Measurements from ENCODE around the gene KIAA0319L.

KIAA0319L gene

GRCh38 chr1:35561972-35562680 lies 4.9 kb upstream of the KIAA0319L start:
- TF ChIP-seq POLR2A (IDR thresholded peaks at IDR 0.05; ENCODE audit: low read length) (no peak), GATA1 (IDR thresholded peaks at IDR 0.05; ENCODE audit: low read depth, low read length) (no peak)
- no peak for DNase-seq

GRCh38 chr1:35561297-35561971 lies 4.2 kb upstream of the KIAA0319L start:
- no peak for DNase-seq
- TF ChIP-seq POLR2A (IDR thresholded peaks at IDR 0.05; ENCODE audit: low read length) (no peak), GATA1 (IDR thresholded peaks at IDR 0.05; ENCODE audit: low read depth, low read length) (no peak)

- no peak for TF ChIP-seq GATA1 (IDR thresholded peaks at IDR 0.05; ENCODE audit: low read depth, low read length)
- TF ChIP-seq POLR2A (IDR thresholded peaks at IDR 0.05; ENCODE audit: low read length), result no peak
- DNase-seq, result no peak
Observed at GRCh38 chr1:35560256-35561225, 3.3 kb upstream of the KIAA0319L start.

- TF ChIP-seq GATA1 (IDR thresholded peaks at IDR 0.05; ENCODE audit: low read depth, low read length) (no peak), POLR2A (IDR thresholded peaks at IDR 0.05; ENCODE audit: low read length) (no peak)
- DNase-seq, result peak; percentile 30 to 32
Observed at GRCh38 chr1:35559317-35559944, 2.2 kb upstream of the KIAA0319L start.

GRCh38 chr1:35558374-35559316 lies 1.4 kb upstream of the KIAA0319L start:
- DNase-seq, result peak; percentile 27 to 58
- TF ChIP-seq POLR2A (IDR thresholded peaks at IDR 0.05; ENCODE audit: low read length), result no peak
- no peak for TF ChIP-seq GATA1 (IDR thresholded peaks at IDR 0.05; ENCODE audit: low read depth, low read length)

GRCh38 chr1:35557611-35558373 lies 589 bp upstream of the KIAA0319L start, which contains the start of gene NCDN:
TSS of gene NCDN (plus strand) at chr1:35557799. CDS start at chr1:35558191, 392 bp downstream.
- peak; percentile 97 to 98 for DNase-seq
- TF ChIP-seq GATA1 (IDR thresholded peaks at IDR 0.05; ENCODE audit: low read depth, low read length) (no peak), POLR2A (IDR thresholded peaks at IDR 0.05; ENCODE audit: low read length) (peak; percentile 60)

- peak; percentile 46 to 53 for DNase-seq
- TF ChIP-seq GATA1 (IDR thresholded peaks at IDR 0.05; ENCODE audit: low read depth, low read length) (no peak), POLR2A (IDR thresholded peaks at IDR 0.05; ENCODE audit: low read length) (no peak)
Observed at GRCh38 chr1:35556484-35557117, 602 bp downstream of the KIAA0319L start.

- TF ChIP-seq GATA1 (IDR thresholded peaks at IDR 0.05; ENCODE audit: low read depth, low read length) (no peak), POLR2A (IDR thresholded peaks at IDR 0.05; ENCODE audit: low read length) (no peak)
- DNase-seq, result peak in 1 of 2 experiments; percentile 27
Observed at GRCh38 chr1:35555601-35556477, 1.4 kb downstream of the KIAA0319L start.

GRCh38 chr1:35555212-35555584 lies 2.0 kb downstream of the KIAA0319L start:
- TF ChIP-seq GATA1 (IDR thresholded peaks at IDR 0.05; ENCODE audit: low read depth, low read length), result no peak
- TF ChIP-seq POLR2A (IDR thresholded peaks at IDR 0.05; ENCODE audit: low read length), result no peak

More at GRCh38 chr1:35555212-35555584, 2.0 kb downstream of the KIAA0319L start:
- no peak for DNase-seq

Data from erythroblast (primary cell).